ENCODE data around the gene KLHL3. TPM values are rescaled to one million over a fixed set of nuclear protein-coding genes. Genes with fewer than 3 reads are reported as not detected.

The KLHL3 gene
- total and polyA plus RNA-seq, 4 donors, result 1.0 to 14.2 (median 4.4) TPM

- ATAC-seq (ENCODE audit: insufficient read depth, low FRiP score), result no peak
- Histone ChIP-seq H3K36me3 (ENCODE audit: control insufficient read depth in 4 of 4, insufficient read depth in 4 of 4, low read length in 4 of 4) (no peaks in the 10 kb centered on the region), H3K9ac (ENCODE audit: insufficient read depth in 1 of 2, low read length in 2 of 2) (no peak overlapping the region), H3K27ac (ENCODE audit: low read depth in 1 of 2, low read length in 1 of 2) (no peak overlapping the region), H3K4me1 (ENCODE audit: control insufficient read depth in 5 of 5, insufficient read depth in 5 of 5, low read length in 5 of 5) (no peaks in the 10 kb centered on the region), H3K27me3 (ENCODE audit: control insufficient read depth in 3 of 3, insufficient read depth in 3 of 3, low read length in 2 of 3) (no peaks in the 10 kb centered on the region), H3K4me3 (no peak overlapping the region), H3K9me3 (ENCODE audit: control insufficient read depth in 4 of 4, insufficient read depth in 3 of 4, low read length in 3 of 4) (no peaks in the 10 kb centered on the region)
- 97 to 99% methylated on average over 4 of the region's 4 CpGs for WGBS, 2 donors
- DNase-seq, result no peak
- no peak for TF ChIP-seq CTCF (IDR thresholded peaks at IDR 0.05; ENCODE audit: control extremely low read depth, extremely low read depth)
Observed at GRCh38 chr5:137760294-137760693, 24.4 kb upstream of the KLHL3 start.

GRCh38 chr5:137758715-137759306, 22.9 kb upstream of the KLHL3 start:
- Histone ChIP-seq H3K4me1 (ENCODE audit: control insufficient read depth in 5 of 5, insufficient read depth in 5 of 5, low read length in 5 of 5) (no peaks in the 10 kb centered on the region), H3K9me3 (ENCODE audit: control insufficient read depth in 4 of 4, insufficient read depth in 3 of 4, low read length in 3 of 4) (no peaks in the 10 kb centered on the region), H3K27ac (ENCODE audit: low read depth in 1 of 2, low read length in 1 of 2) (no peak overlapping the region), H3K27me3 (ENCODE audit: control insufficient read depth in 3 of 3, insufficient read depth in 3 of 3, low read length in 2 of 3) (no peaks in the 10 kb centered on the region), H3K36me3 (ENCODE audit: control insufficient read depth in 4 of 4, insufficient read depth in 4 of 4, low read length in 4 of 4) (peaks cover 0 to 2% (median 0%) of the 10 kb centered on the region in 4 donors), H3K4me3 (no peak overlapping the region), H3K9ac (ENCODE audit: insufficient read depth in 1 of 2, low read length in 2 of 2) (no peak overlapping the region)
- 75 to 89% methylated on average over 6 of the region's 6 CpGs for whole genome bisulfite sequencing, 2 donors
- DNase-seq (no peak), ATAC-seq (ENCODE audit: insufficient read depth, low FRiP score) (no peak)
- TF ChIP-seq CTCF (IDR thresholded peaks at IDR 0.05; ENCODE audit: control extremely low read depth, extremely low read depth), result no peak

GRCh38 chr5:137758121-137758520, 22.2 kb upstream of the KLHL3 start:
- no peaks in the 10 kb centered on the region for H3K9me3 ChIP-seq (ENCODE audit: control insufficient read depth in 4 of 4, insufficient read depth in 3 of 4, low read length in 3 of 4)
- no peak for TF ChIP-seq CTCF (IDR thresholded peaks at IDR 0.05; ENCODE audit: control extremely low read depth, extremely low read depth)
- H3K36me3 ChIP-seq (ENCODE audit: control insufficient read depth in 4 of 4, insufficient read depth in 4 of 4, low read length in 4 of 4), result peaks cover 0 to 8% (median 0%) of the 10 kb centered on the region in 4 donors
- no peak overlapping the region for H3K4me3 ChIP-seq
- ATAC-seq (ENCODE audit: insufficient read depth, low FRiP score), result no peak
- no peaks in the 10 kb centered on the region for H3K4me1 ChIP-seq (ENCODE audit: control insufficient read depth in 5 of 5, insufficient read depth in 5 of 5, low read length in 5 of 5)
- WGBS, 2 donors, result 89 to 92% methylated on average over 4 of the region's 4 CpGs
- no peak overlapping the region for H3K9ac ChIP-seq (ENCODE audit: insufficient read depth in 1 of 2, low read length in 2 of 2)
- no peak overlapping the region for H3K27ac ChIP-seq (ENCODE audit: low read depth in 1 of 2, low read length in 1 of 2)
- no peak for DNase-seq
- H3K27me3 ChIP-seq (ENCODE audit: control insufficient read depth in 3 of 3, insufficient read depth in 3 of 3, low read length in 2 of 3), result no peaks in the 10 kb centered on the region

GRCh38 chr5:137757634-137758033, 21.7 kb upstream of the KLHL3 start:
- Histone ChIP-seq H3K9me3 (ENCODE audit: control insufficient read depth in 4 of 4, insufficient read depth in 3 of 4, low read length in 3 of 4) (no peaks in the 10 kb centered on the region), H3K36me3 (ENCODE audit: control insufficient read depth in 4 of 4, insufficient read depth in 4 of 4, low read length in 4 of 4) (peaks cover 0 to 12% (median 1%) of the 10 kb centered on the region in 4 donors), H3K4me3 (no peak overlapping the region), H3K27ac (ENCODE audit: low read depth in 1 of 2, low read length in 1 of 2) (no peak overlapping the region), H3K27me3 (ENCODE audit: control insufficient read depth in 3 of 3, insufficient read depth in 3 of 3, low read length in 2 of 3) (no peaks in the 10 kb centered on the region), H3K9ac (ENCODE audit: insufficient read depth in 1 of 2, low read length in 2 of 2) (no peak overlapping the region), H3K4me1 (ENCODE audit: control insufficient read depth in 5 of 5, insufficient read depth in 5 of 5, low read length in 5 of 5) (no peaks in the 10 kb centered on the region)
- 93 to 94% methylated on average over 5 of the region's 5 CpGs for WGBS, 2 donors
- ATAC-seq (ENCODE audit: insufficient read depth, low FRiP score) (no peak), DNase-seq (no peak)
- TF ChIP-seq CTCF (IDR thresholded peaks at IDR 0.05; ENCODE audit: control extremely low read depth, extremely low read depth), result no peak

All from lung (tissue), 12 donors.